HUES6 (cell line): Measurements from ENCODE around the gene EVI5.
A peak's percentile ranks its signal among the peaks of the same experiment; 100 is the strongest.

ENCODE experiments used
- H3K27ac ChIP-seq: 2 replicates; pipeline ENCODE4 v1.7.0; 2013; ENCODE audit warnings: low read depth, mild to moderate bottlenecking, low read length, inconsistent platforms
- H3K27me3 ChIP-seq: 2 replicates; pipeline ENCODE4 v1.6.1; 2013; ENCODE audit warnings: low read length; ENCODE audit not compliant: control insufficient read depth, insufficient read depth
- H3K36me3 ChIP-seq: 2 replicates; pipeline ENCODE4 v1.6.1; 2013; ENCODE audit warnings: low read length; ENCODE audit not compliant: control insufficient read depth, insufficient read depth
- H3K4me1 ChIP-seq: 2 replicates; pipeline ENCODE4 v1.6.1; 2013; ENCODE audit warnings: low read length; ENCODE audit not compliant: control insufficient read depth, insufficient read depth
- H3K4me3 ChIP-seq: 2 replicates; pipeline ENCODE4 v1.5.1; 2013; ENCODE audit warnings: low read depth, low read length
- H3K9ac ChIP-seq: one replicate; pipeline ENCODE4 v1.6.1; 2013; ENCODE audit warnings: mild to moderate bottlenecking, low read length
- H3K9me3 ChIP-seq: 2 replicates; pipeline ENCODE4 v1.6.1; 2013; ENCODE audit warnings: low read depth, low read length; ENCODE audit not compliant: control insufficient read depth, insufficient read depth

EVI5 gene

DNA sequence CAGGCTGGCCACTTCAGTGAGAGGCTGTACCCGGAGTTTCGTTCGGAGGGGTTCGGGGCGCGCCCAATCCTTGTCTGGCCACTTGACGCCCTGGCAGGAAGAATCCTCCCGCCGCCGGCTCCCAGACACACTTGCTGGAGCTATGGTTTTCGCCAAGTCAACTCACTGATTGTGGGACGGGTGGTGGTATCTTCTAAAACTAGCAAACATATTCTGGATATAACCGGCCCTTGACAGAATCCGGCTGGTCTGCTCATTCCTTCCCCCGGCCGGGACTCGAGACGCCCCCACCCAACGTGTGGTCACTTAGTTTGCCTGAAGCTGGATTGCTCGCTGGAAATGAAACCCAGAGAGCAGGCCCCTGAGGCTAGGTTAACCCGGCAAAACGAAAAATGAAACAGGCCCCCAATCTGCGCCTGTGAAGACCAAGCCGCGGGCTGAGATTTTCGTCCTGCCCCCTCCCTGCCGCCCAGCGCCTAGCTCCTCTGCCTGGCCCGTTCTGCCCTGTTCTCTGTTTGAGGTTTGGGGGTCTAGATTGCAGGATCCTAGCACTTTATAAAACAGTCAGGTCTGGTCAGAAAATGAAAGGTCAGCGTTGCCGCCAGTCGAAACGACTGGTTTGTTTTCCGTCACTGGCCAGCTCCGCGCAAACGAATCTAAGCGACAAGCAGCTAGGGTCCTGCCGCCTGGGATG is 302.8 kb downstream of the EVI5 start:
- H3K9me3 ChIP-seq, result no peaks in the 10 kb centered on the region
- peaks cover 100% of the 10 kb centered on the region for H3K27me3 ChIP-seq
- H3K36me3 ChIP-seq, result no peaks in the 10 kb centered on the region
- peaks cover 40% of the 10 kb centered on the region for H3K4me1 ChIP-seq
- peak overlapping the region; percentile 54 for H3K4me3 ChIP-seq
- no peak overlapping the region for H3K9ac ChIP-seq
- H3K27ac ChIP-seq, result no peak overlapping the region

- Histone ChIP-seq H3K4me3 (peak overlapping the region; percentile 52), H3K9ac (no peak overlapping the region), H3K27ac (no peak overlapping the region), H3K4me1 (peaks cover 40% of the 10 kb centered on the region), H3K36me3 (no peaks in the 10 kb centered on the region), H3K27me3 (peaks cover 100% of the 10 kb centered on the region), H3K9me3 (no peaks in the 10 kb centered on the region)
Measured at GRCh38 chr1:92481599-92481925, 303.3 kb downstream of the EVI5 start.

- H3K9me3 ChIP-seq, result no peaks in the 10 kb centered on the region
- no peak overlapping the region for H3K27ac ChIP-seq
- H3K27me3 ChIP-seq, result peaks cover 100% of the 10 kb centered on the region
Measured at GRCh38 chr1:92480813-92481598, 303.9 kb downstream of the EVI5 start.

DNA sequence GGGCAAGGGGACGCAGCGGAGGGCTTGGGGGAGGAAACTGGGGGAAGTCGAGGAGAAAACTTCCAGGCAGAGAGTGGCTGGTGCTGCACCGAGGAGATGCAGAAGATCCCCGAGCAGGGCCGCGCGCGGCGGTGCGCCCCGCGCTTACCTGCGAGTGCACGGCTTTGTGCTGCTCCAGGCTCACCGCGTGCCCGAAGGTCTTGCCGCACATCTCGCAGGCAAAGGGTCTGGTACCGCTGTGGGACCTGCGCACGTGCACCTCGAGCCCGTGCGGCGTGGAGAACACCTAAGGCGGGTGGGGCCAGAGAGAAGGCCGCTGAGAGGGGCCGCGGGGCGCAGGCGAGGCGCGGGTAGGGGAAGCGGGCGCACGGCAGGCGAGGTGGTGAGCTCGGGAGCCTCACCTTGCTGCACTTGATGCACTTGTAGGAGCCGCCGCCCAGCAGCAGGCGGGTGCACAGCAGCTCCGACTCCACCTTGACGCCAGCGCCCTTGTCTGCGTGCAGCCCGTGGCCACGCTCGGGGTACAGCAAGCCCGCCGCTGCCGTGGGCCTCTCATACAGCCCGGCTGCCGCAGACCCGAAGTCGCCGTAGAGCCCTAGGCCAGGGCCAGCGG is 304.6 kb downstream of the EVI5 start:
- Histone ChIP-seq H3K9ac (no peak overlapping the region), H3K27me3 (peaks cover 100% of the 10 kb centered on the region), H3K9me3 (no peaks in the 10 kb centered on the region), H3K4me3 (peak overlapping the region; percentile 52), H3K36me3 (no peaks in the 10 kb centered on the region), H3K4me1 (peaks cover 46% of the 10 kb centered on the region), H3K27ac (no peak overlapping the region)

More at GRCh38 chr1:92480813-92481598, 303.9 kb downstream of the EVI5 start:
- Histone ChIP-seq H3K9ac (no peak overlapping the region), H3K4me1 (peaks cover 43% of the 10 kb centered on the region), H3K36me3 (no peaks in the 10 kb centered on the region), H3K4me3 (peak overlapping the region; percentile 52)

GRCh38 chr1:92479587-92479986 is 305.3 kb downstream of the EVI5 start:
- peaks cover 39% of the 10 kb centered on the region for H3K4me1 ChIP-seq
- no peaks in the 10 kb centered on the region for H3K9me3 ChIP-seq
- H3K27me3 ChIP-seq, result peaks cover 100% of the 10 kb centered on the region
- H3K27ac ChIP-seq, result no peak overlapping the region
- H3K9ac ChIP-seq, result no peak overlapping the region
- no peaks in the 10 kb centered on the region for H3K36me3 ChIP-seq
- H3K4me3 ChIP-seq, result no peak overlapping the region

DNA sequence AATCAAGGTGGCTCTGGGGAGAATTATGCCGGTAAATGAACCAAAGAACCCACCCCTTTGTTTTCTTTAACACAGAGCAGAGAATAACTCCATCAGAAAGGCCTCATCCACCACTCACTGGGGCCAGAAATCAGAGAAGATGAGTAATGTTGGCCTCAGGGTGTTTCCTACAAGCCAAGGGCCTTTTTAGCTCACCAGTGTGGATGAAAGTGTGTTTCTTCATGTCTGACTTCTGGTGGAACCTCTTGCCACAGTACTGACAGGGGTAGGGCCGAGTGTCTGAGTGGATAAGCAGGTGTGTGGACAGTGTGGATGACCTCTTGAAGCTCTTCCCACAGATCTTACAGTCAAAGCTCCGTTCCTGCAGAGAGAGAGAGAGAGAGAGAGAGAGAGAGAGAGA is 306.5 kb downstream of the EVI5 start:
- no peaks in the 10 kb centered on the region for H3K9me3 ChIP-seq
- no peaks in the 10 kb centered on the region for H3K36me3 ChIP-seq
- H3K27me3 ChIP-seq, result peaks cover 99% of the 10 kb centered on the region
- H3K27ac ChIP-seq, result no peak overlapping the region
- peaks cover 37% of the 10 kb centered on the region for H3K4me1 ChIP-seq
- H3K9ac ChIP-seq, result no peak overlapping the region
- H3K4me3 ChIP-seq, result no peak overlapping the region

DNA sequence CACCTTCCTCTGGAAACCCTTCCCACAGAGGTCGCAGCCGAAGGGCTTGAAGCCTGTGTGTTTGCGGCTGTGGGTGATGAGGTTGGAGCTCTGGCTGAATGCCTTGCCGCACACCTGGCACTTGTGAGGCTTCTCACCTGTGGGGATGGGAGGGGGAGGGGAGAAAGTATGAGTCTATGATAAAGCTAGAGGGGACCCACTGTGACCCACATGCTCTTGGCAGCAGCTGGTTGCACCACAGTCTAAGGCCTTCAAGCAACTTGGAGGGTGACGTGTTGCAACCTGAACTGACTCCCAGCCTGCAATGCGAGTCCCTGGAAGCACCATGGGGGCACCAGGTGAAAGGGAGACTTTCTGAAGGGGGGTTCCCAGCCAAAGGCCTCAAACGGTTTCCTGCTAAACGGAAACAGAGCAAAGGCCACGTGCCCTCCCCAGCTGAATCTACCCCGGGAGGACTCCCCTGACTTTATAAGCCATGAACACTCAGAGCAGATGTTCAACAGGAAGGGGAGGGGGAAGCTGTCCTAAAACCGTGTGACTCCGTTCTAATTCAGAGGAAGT is 308.8 kb downstream of the EVI5 start:
- Histone ChIP-seq H3K27ac (no peak overlapping the region), H3K27me3 (peaks cover 87% of the 10 kb centered on the region), H3K4me1 (peaks cover 18% of the 10 kb centered on the region), H3K4me3 (no peak overlapping the region), H3K9ac (no peak overlapping the region), H3K9me3 (no peaks in the 10 kb centered on the region), H3K36me3 (no peaks in the 10 kb centered on the region)

- Histone ChIP-seq H3K27me3 (peaks cover 75% of the 10 kb centered on the region), H3K9me3 (no peaks in the 10 kb centered on the region), H3K4me1 (peaks cover 12% of the 10 kb centered on the region), H3K4me3 (no peak overlapping the region), H3K27ac (no peak overlapping the region), H3K9ac (no peak overlapping the region), H3K36me3 (no peaks in the 10 kb centered on the region)
Measured at GRCh38 chr1:92475029-92475428, 309.9 kb downstream of the EVI5 start.

- Histone ChIP-seq H3K4me1 (peaks cover 12% of the 10 kb centered on the region), H3K36me3 (no peaks in the 10 kb centered on the region), H3K9ac (no peak overlapping the region), H3K27me3 (peaks cover 64% of the 10 kb centered on the region), H3K27ac (no peak overlapping the region), H3K4me3 (no peak overlapping the region), H3K9me3 (no peaks in the 10 kb centered on the region)
Measured at GRCh38 chr1:92473781-92474495, 311.0 kb downstream of the EVI5 start.

DNA sequence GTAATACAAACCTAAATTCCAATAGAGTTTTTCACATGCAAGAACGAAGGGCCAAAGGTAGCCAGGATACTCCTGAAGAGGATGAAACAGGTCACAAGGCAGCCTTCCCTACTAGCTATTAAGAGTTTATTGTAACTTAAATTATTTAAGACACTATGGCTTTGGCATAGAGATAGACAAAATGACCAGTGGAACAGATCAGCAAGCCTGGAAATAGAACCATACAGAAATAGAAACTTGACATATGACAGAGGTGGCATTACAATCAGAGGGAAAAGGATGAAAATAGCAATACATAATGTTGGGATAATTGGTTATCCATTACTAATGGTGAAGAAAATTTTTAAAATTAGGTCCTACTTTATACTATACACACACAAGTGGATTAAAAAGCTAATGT is 314.7 kb downstream of the EVI5 start:
- no peak overlapping the region for H3K4me3 ChIP-seq
- peaks cover 27% of the 10 kb centered on the region for H3K27me3 ChIP-seq
- H3K9me3 ChIP-seq, result no peaks in the 10 kb centered on the region
- H3K9ac ChIP-seq, result no peak overlapping the region
- peaks cover 5% of the 10 kb centered on the region; the same call in 1 of the 2 replicates for H3K4me1 ChIP-seq
- H3K27ac ChIP-seq, result no peak overlapping the region
- H3K36me3 ChIP-seq, result no peaks in the 10 kb centered on the region
